NCI-H187 (cell line): Measurements from ENCODE around the gene CTAGE8.
"Not testable (repeated sequence)": the region's sequence is repeated elsewhere in the genome, so short reads cannot be mapped to it uniquely, and the experiment has no call there.

Experiments
- DNase-seq, 2 experiments: peaks; one replicate each; lab custom pipeline; 2025; lab: John Stamatoyannopoulos, UW

Gene CTAGE8

DNA sequence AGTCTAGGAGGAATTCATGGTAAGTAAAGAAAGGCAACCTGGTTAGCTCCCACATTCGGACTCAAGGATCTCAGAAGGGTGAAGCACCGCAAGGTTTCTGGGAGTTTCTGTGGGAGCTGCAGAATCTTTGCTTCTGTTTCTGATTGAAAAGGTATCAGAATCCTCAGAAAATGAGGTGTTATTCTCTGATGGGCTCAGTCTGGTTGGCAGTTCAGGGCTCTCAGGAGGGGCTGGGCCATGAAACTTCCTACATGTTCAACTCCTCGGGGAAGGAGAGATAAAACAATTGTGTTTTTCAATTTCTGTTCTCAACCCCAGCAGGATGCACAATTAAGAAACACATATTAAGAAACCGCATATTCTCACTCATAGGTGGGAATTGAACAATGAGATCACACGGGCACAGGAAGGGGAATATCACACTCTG, 13.6 kb downstream of the CTAGE8 start:
- DNase-seq: no peak

DNA sequence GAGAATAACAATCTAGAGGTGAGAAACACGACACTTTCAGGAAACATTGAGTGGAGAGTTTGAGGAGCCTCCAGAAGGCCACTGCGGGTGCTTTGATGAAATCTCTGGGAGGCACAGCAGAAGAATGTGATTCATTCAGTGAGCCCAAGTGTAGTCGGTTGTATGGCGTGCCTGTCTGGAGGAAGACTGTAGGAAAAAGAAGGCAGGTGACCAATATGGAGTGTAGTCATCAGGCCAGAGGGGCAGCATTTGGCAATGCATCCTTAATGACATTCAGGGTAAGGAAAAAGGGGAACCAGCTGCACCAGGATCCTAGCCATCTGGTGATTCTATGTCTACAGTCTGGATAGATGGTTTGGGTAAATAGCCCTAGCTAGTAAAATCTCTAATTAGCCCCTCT, 16.8 kb downstream of the CTAGE8 start:
- DNase-seq: not testable (repeated sequence)

DNA sequence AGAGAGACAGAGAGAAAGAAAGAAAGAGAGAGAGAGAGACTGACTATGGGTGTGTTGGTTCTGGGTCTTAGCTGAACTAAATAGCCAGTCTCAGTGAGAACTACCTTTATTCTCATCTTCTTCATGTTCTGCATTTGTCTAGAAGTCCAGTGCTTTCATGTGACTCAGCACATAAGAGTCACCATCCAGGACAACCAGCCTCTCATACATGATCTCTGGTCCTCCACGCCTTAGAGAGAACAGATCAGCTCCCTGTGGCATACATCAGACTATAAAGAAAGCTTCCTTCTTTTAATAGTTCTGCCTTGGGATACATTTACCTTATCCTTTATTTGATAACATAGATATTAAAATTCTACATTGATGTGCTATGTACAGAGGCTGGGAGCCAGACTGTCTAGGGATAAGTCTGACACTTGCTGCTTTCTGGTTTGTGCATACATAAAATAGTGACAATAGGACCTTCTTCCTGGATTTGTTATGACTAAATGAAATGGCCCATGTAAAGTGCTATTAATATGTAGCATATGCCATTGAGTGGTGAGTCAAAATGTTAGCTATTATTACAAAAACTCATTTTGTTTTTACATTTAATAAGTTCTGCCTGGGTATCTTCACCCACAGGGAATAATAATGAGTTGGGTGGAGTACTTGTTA, 21.3 kb downstream of the CTAGE8 start:
- DNase-seq: not testable (repeated sequence)

DNA sequence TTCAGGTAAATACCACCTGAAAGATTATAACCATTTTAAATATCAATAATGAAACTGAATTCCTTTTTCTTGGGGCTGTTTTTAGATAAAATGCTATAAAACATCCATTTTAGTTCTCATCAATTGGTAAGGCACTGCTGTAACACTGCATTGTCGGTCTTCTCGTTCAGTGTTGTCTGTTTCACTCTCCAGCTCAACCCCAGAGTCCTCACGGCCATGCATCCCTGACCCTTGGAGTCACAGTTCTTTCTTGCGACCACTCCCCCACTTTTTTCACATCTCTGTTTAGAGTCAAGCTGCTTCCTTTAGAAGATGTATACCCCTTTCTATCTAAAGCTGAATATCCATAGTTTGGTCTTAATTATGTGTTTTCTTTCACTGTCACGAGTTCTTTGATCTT, 22.1 kb downstream of the CTAGE8 start:
- not testable (repeated sequence) for DNase-seq

DNA sequence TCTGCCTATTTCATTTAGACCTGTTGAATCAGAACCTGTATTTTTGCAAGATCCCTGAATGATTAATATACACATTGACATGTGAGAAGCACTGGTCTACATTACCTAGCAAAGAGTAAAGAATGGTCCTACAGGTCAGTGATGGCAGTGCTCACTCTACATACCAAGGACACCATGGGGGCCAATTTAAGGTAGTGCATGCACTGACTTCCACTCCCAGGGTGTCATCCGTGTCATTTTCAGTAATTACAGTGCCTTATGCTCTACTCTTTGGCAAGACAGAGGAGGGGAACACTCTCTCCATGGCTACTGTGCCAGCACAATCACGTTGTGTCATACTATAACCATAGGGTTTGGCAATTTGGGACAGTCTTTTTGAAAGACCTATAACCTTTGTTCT, 23.7 kb downstream of the CTAGE8 start:
- not testable (repeated sequence) for DNase-seq

DNA sequence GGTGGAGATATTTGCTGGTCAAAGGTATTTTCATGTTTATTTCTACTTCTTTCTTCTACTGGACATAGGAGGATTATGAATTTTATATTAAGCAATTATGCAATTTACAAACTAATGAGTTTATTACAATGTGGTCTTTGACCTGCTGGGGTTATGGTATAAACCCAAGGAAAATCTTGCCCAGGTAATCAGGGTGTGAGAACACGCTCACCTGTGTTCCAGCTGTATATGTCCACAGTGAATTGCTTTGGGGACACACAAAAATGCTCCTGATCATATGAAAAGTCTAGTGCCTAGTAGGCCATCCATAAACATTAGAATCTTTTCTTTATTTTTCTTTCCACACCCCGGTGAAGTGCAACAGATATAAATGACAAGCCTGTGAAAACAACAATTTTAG, 29.7 kb downstream of the CTAGE8 start, which contains the start of gene OR2A42:
TSS of gene OR2A42 (minus strand) at position 241 of the 400 bp plus-strand sequence. CDS start 6,762 bp downstream, outside the sequence.
- DNase-seq: not testable (repeated sequence)

DNA sequence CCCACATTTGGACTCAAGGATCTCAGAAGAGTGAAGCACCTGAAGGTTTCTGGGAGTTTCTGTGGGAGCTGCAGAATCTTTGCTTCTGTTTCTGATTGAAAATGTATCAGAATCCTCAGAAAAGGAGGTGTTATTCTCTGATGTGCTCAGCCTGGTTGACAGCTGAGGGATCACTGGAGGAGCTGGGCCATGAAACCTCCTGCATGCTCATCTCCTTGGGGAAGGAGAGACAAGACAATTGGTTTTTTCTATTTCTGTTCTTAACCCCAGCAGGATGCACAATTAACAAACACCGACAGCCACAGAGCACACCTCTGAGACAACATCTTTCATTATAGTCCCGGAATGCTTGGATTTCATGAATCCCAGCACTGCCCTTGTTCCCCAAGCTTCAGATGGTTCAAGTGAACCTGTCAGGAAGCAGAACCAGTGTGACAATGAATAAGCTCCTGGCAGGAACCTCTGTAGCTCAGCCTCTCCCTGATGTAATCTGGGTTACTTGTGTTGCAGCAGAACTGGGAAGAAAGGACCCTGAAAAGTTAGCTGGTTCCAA, 30.5 kb downstream of the CTAGE8 start:
- DNase-seq: not testable (repeated sequence)

DNA sequence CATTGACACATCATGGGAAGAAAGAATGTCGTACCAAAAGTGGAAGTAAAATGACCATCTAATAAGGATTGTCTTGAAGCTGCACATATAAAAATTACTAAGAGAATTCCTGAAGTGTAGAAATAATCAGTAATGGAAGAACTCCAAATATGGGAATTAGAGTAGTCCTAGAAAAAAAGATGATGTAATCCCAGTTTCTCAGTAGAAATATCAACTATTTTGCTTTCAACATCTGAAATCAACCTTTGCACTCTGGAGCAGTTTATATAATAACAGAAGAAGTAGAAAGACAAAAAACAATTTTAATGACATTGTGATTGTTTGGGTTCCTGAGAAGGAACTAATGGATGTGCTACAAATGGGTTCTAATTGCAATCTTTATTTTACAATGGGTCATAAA, 36.0 kb downstream of the CTAGE8 start:
- not testable (repeated sequence) for DNase-seq

DNA sequence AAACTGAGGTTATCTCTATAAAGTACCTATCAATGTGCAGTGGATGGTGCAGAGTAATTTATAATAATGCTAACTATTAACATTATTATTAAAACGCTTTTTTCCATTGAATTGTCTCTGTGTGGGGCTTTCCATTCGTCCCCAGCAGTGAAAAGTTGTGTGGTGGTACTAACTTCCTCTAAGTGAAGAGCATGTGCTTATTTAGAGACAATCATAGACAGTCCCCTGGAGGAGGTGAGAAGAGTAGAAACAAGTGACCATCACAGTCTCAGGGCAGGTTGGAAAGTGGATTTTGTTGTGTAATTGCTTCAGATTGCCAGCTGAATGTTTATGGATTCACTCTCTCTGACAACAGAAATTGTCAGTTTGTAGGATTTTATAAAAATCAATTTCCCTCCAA, 38.1 kb downstream of the CTAGE8 start:
- DNase-seq: not testable (repeated sequence)

DNA sequence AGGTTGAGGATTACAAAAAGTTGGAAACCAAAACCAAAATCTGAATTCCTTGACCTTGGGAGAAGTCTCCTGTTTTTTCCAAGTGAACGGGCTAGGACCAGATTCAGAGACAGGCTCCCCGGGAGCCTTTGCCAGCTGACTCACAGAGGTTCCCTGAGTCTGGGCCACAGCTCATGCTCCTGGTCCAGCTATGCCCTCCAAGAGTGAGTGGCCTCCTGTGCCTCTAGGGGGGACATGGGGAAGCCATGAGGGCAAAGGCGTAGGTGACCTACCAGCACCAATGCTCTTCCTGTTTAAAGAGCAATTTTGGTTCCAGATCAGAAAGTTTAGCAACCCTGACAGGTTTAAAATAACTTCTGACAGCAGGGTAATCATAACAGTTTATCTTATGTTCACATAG, 40.3 kb downstream of the CTAGE8 start:
- DNase-seq: not testable (repeated sequence)

DNA sequence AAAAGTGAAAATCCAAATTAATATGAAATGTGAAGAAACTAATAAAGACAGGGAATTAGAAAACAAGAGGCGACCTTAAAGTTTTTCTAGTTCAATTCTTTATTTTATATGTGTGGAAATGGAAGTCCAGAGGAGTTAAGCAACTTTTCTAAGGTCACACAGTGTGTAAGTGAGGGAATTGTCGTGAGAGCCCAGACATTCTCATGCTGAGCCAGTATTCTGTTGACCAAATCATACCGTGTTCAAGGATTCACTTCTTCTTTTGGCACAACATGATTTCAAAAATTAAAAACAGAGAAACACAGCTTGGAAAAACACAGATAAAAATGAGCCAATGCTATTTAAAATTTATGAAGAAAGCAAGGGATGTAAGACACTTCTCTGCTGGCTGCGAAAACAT, 42.2 kb downstream of the CTAGE8 start:
- DNase-seq: not testable (repeated sequence)

DNA sequence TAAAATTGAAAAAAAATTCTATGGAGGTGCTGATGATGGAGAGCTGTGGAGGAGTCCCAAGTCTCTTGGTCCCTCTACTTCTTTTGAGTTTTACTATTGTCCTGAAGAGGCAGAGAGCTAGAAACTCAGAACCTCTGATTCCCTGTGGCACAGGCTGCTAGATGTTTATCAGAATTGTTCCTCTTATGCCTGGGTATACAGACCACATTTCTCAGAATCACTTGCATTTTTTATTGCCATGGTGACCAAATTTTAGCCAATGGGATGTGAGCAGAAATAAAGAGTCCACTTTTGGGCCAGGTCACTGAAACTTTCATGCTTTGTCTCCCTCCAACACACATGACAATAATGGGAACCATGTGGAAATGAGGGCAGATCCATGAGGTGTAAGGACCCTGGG, 45.4 kb downstream of the CTAGE8 start:
- not testable (repeated sequence) for DNase-seq

DNA sequence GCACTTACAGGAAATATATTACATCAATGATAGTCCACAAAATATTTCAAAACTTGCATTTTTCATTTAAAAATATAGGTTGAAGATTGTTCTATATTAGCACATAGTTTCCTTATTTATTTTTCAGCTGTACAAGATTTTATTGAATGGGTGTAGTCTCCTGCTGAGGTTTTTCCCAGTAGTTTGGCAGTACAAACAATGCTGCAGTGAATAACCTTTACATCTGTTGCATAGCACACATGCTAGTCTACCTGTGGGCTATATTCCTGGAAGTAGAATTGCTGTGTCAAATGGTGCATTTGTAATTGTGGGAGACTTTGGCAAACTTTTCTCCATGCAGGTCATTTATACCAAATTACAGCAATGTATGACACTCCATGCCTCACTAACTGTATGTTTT, 48.6 kb downstream of the CTAGE8 start:
- DNase-seq: not testable (repeated sequence)

DNA sequence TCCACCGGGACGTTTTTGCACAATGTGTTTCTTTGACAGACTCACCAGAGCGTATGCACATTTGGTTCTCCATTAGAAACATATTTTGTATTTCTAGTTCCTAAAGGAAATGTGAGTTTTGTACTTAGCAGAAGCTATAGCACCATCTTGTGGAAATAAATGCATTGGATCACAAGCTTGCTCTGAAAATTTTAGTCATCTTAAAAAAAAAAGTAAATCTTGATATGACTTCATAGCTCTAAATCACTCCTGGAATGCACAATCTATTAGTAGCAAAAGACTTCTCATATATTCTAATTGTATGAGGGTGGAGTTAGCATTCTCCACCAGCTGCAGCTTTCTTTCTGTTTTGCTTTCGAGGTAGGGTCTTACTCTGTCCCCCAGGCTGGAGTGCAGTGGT, 49.9 kb downstream of the CTAGE8 start:
- DNase-seq: not testable (repeated sequence)

DNA sequence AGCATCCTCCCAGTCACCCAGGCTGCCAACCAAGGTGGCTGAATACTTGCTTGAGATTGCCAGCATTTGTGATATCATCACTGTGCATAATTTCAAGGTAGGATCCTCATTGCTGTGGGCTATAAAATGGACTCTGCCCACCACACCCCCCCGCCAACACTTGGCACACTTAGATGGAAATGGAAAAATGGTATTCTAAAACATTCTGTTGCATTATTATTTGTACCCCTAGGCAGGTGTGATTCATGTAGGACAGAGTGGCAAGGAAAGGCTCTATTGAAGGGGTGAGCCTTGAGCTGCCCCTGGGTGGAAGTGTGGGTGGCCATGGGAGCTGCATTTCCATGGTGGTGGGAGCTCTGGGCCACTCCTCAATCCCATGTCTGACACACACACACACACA, 50.5 kb downstream of the CTAGE8 start:
- DNase-seq: not testable (repeated sequence)

DNA sequence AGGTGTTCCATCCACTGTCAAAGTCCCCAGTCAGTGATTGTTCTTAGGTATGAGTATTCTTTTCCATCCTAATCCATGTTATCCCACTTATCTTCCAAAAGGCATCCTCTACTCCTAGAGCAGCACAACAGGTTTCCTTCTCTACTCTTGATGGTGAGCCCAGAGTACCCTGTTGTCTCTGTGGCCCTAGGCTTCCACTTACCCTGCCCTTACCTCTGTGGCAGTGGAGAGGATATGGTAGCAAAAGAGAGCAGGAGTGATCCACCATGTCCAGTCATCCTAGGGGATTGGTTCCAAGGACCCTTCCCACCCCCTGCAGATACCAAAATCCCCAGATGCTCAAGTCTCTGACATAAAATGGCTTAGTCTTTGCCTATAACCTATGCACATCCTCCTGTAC, 51.9 kb downstream of the CTAGE8 start:
- not testable (repeated sequence) for DNase-seq
